Measurements from ENCODE around the gene DGCR2.

DNA sequence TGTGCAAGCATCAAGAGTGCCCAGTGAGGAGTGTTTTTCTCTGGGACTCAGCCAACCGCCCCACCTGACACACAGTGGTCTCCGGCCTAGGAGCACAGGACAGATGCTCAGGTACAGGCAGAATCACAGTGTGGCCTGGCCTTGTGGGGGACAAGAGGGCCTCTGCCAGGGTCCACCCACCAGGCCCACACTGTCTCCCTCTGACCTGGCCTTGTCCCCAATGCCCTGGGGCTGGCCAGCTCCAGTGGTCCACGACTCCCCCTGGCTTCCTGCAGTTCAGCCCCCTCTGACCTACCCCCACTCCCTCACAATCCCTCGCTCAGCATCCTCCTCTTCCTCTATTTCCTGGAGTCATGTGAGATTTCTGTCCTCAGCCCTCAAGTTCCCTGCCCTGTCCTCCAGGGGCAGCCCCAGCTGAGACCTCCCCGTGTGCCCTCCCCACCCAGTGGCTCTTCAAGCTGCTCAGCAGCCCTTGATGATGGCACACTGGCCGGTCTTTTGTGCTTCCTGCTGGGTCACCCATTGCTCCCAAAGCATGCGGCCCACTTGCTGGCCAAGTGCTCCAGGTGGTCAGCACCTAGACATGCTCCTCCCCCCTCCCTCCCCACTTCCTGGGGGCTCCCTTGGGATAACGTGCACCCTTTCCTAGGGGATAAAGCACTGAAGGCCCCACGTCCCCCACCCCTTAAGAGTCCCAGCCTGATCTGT lies 10.6 kb upstream of the DGCR2 start:
- TF ChIP-seq POLR2A (IDR thresholded peaks at IDR 0.05; ENCODE audit: borderline replicate concordance, extremely low read depth, insufficient read depth, insufficient read length) (no peak), POLR2AphosphoS5 (IDR thresholded peaks at IDR 0.05; ENCODE audit: low read depth, low read length) (no peak), YY1 (IDR thresholded peaks at IDR 0.05; ENCODE audit: extremely low read depth, insufficient replicate concordance, low read depth, low read length) (no peak), EZH2phosphoT487 (IDR thresholded peaks at IDR 0.05; ENCODE audit: borderline replicate concordance) (no peak), ZFX (IDR thresholded peaks at IDR 0.05) (no peak), FOSL1 (IDR thresholded peaks at IDR 0.05; ENCODE audit: low read depth) (no peak), ELF1 (IDR thresholded peaks at IDR 0.05; ENCODE audit: borderline replicate concordance, low read depth) (no peak), EZH2 (IDR thresholded peaks at IDR 0.05) (no peak), EGR1 (IDR thresholded peaks at IDR 0.05; ENCODE audit: low read depth) (no peak), RAD21 (IDR thresholded peaks at IDR 0.05; ENCODE audit: low read depth) (no peak)
- TF ChIP-seq, protein P1, sequence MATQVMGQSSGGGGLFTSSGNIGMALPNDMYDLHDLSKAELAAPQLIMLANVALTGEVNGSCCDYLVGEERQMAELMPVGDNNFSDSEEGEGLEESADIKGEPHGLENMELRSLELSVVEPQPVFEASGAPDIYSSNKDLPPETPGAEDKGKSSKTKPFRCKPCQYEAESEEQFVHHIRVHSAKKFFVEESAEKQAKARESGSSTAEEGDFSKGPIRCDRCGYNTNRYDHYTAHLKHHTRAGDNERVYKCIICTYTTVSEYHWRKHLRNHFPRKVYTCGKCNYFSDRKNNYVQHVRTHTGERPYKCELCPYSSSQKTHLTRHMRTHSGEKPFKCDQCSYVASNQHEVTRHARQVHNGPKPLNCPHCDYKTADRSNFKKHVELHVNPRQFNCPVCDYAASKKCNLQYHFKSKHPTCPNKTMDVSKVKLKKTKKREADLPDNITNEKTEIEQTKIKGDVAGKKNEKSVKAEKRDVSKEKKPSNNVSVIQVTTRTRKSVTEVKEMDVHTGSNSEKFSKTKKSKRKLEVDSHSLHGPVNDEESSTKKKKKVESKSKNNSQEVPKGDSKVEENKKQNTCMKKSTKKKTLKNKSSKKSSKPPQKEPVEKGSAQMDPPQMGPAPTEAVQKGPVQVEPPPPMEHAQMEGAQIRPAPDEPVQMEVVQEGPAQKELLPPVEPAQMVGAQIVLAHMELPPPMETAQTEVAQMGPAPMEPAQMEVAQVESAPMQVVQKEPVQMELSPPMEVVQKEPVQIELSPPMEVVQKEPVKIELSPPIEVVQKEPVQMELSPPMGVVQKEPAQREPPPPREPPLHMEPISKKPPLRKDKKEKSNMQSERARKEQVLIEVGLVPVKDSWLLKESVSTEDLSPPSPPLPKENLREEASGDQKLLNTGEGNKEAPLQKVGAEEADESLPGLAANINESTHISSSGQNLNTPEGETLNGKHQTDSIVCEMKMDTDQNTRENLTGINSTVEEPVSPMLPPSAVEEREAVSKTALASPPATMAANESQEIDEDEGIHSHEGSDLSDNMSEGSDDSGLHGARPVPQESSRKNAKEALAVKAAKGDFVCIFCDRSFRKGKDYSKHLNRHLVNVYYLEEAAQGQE (IDR thresholded peaks at IDR 0.05; ENCODE audit: low read depth) = no peak
- TF ChIP-seq, protein P2, sequence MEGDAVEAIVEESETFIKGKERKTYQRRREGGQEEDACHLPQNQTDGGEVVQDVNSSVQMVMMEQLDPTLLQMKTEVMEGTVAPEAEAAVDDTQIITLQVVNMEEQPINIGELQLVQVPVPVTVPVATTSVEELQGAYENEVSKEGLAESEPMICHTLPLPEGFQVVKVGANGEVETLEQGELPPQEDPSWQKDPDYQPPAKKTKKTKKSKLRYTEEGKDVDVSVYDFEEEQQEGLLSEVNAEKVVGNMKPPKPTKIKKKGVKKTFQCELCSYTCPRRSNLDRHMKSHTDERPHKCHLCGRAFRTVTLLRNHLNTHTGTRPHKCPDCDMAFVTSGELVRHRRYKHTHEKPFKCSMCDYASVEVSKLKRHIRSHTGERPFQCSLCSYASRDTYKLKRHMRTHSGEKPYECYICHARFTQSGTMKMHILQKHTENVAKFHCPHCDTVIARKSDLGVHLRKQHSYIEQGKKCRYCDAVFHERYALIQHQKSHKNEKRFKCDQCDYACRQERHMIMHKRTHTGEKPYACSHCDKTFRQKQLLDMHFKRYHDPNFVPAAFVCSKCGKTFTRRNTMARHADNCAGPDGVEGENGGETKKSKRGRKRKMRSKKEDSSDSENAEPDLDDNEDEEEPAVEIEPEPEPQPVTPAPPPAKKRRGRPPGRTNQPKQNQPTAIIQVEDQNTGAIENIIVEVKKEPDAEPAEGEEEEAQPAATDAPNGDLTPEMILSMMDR (IDR thresholded peaks at IDR 0.05 in 2 of 3, conservative IDR thresholded peaks at IDR 0.05 in 1 of 3; ENCODE audit: borderline replicate concordance in 1 of 3, insufficient read depth in 1 of 3, low read depth in 2 of 3, low read length in 2 of 3) = no peak
- TF ChIP-seq, protein P3, sequence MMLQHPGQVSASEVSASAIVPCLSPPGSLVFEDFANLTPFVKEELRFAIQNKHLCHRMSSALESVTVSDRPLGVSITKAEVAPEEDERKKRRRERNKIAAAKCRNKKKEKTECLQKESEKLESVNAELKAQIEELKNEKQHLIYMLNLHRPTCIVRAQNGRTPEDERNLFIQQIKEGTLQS (IDR thresholded peaks at IDR 0.05) = no peak
- TF ChIP-seq, protein P4, sequence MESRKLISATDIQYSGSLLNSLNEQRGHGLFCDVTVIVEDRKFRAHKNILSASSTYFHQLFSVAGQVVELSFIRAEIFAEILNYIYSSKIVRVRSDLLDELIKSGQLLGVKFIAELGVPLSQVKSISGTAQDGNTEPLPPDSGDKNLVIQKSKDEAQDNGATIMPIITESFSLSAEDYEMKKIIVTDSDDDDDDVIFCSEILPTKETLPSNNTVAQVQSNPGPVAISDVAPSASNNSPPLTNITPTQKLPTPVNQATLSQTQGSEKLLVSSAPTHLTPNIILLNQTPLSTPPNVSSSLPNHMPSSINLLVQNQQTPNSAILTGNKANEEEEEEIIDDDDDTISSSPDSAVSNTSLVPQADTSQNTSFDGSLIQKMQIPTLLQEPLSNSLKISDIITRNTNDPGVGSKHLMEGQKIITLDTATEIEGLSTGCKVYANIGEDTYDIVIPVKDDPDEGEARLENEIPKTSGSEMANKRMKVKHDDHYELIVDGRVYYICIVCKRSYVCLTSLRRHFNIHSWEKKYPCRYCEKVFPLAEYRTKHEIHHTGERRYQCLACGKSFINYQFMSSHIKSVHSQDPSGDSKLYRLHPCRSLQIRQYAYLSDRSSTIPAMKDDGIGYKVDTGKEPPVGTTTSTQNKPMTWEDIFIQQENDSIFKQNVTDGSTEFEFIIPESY (IDR thresholded peaks at IDR 0.05; ENCODE audit: extremely low read depth, insufficient replicate concordance, low read length) = no peak
